ENCODE measurements around the gene ERGIC1. TPM values are rescaled to one million over a fixed set of nuclear protein-coding genes. Genes with fewer than 3 reads are reported as not detected.

Gene ERGIC1
- polyA plus RNA-seq, 1 donor: 89.6 TPM

GRCh38 chr5:172984244-172984953 lies 150.3 kb downstream of the ERGIC1 start:
- peak; percentile 64 for DNase-seq

GRCh38 chr5:172985596-172985995 lies 151.5 kb downstream of the ERGIC1 start:
- DNase-seq: no peak

GRCh38 chr5:172988276-172988675 lies 154.2 kb downstream of the ERGIC1 start:
- no peak for DNase-seq

GRCh38 chr5:172990776-172991175 lies 156.7 kb downstream of the ERGIC1 start:
- DNase-seq: no peak

GRCh38 chr5:172994405-172994804 lies 160.4 kb downstream of the ERGIC1 start:
- DNase-seq: no peak

GRCh38 chr5:172999372-172999973 lies 165.4 kb downstream of the ERGIC1 start:
- no peak for DNase-seq

GRCh38 chr5:172999974-173000373 lies 165.9 kb downstream of the ERGIC1 start:
- no peak for DNase-seq

GRCh38 chr5:173001229-173001841 lies 167.3 kb downstream of the ERGIC1 start:
- DNase-seq: no peak

Other genes starting within 250 kb of the ERGIC1 start
- 40.4 TPM for gene NEURL1B, start 193.0 kb upstream of the ERGIC1 start, polyA plus RNA-seq (ENCODE audit: insufficient read length)
- 70.4 TPM for gene DUSP1, start 63.1 kb upstream of the ERGIC1 start, polyA plus RNA-seq (ENCODE audit: insufficient read length)
- gene RPL26L1, start 125.2 kb downstream of the ERGIC1 start, polyA plus RNA-seq (ENCODE audit: insufficient read length): 36.4 TPM
- 82.6 TPM for gene ATP6V0E1, start 149.5 kb downstream of the ERGIC1 start, polyA plus RNA-seq (ENCODE audit: insufficient read length)
- 7.3 TPM for gene CREBRF, start 222.1 kb downstream of the ERGIC1 start, polyA plus RNA-seq (ENCODE audit: insufficient read length)